Cardiac fibroblast (primary cell): ENCODE results near the gene NELL2.
A peak's percentile ranks its signal among the peaks of the same experiment; 100 is the strongest.

ENCODE experiments used
- DNase-seq, 2 donors: peaks; one replicate each; pipeline versions ENCODE4 v3.0.0 to v3.0.0-alpha.2; 2010; ENCODE audit warnings: low read depth in 2 of 2
- H3K4me3 ChIP-seq, 2 donors: replicated peaks in 1 of 2; 1 replicate in 1 of 2; 2 replicates in 1 of 2; pipeline ENCODE4 v1.5.1; 2011; ENCODE audit warnings: low read depth in 2 of 2, low read length in 2 of 2, mild to moderate bottlenecking in 2 of 2, moderate library complexity in 1 of 2
- TF ChIP-seq, protein P1 (sequence below): IDR thresholded peaks from one replicate; pipeline ENCODE4 v1.5.1; 2011; ENCODE audit warnings: low read depth, mild to moderate bottlenecking, low read length, inconsistent platforms

NELL2 gene

DNA sequence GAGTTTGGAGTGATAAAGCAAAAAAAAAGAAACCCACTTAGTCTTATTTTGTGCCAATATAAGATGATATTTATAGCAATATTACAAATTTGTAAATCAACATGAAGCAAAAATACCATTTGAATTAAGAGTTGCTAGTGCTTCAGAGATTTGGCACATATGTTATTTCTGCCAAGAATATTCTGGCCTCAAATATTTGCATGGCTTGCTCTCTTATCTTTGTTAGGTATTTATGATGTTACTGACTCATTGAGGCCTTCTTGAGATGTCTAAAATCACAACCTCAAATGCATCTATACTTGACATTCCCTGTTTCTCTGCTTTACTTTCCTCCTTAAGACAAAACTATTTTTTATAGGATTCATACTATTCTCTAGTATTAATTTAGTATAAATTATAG, 301.5 kb downstream of the NELL2 start:
- TF ChIP-seq, protein P1, sequence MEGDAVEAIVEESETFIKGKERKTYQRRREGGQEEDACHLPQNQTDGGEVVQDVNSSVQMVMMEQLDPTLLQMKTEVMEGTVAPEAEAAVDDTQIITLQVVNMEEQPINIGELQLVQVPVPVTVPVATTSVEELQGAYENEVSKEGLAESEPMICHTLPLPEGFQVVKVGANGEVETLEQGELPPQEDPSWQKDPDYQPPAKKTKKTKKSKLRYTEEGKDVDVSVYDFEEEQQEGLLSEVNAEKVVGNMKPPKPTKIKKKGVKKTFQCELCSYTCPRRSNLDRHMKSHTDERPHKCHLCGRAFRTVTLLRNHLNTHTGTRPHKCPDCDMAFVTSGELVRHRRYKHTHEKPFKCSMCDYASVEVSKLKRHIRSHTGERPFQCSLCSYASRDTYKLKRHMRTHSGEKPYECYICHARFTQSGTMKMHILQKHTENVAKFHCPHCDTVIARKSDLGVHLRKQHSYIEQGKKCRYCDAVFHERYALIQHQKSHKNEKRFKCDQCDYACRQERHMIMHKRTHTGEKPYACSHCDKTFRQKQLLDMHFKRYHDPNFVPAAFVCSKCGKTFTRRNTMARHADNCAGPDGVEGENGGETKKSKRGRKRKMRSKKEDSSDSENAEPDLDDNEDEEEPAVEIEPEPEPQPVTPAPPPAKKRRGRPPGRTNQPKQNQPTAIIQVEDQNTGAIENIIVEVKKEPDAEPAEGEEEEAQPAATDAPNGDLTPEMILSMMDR, result no peak
- no peak overlapping the region for H3K4me3 ChIP-seq
- DNase-seq, result peak in 1 of 2 donors; percentile 2

DNA sequence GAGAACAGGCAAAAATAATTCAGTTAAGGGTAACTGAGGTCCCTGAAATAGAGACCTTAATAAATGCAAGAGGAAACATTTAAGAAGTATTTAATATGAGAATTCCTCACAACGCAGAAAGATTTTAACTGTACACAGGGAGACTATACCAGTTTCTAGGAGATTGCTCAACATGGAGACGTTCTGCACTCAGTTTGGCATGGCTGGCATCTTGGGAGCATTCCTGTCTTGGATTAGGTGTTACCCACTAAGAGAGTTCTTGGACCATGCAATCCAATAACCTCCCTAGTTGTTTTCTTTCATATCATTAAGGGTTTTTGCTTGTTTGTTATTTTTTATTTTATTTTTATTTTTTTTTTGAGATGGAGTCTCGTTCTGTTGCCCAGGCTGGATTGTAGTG, 302.4 kb downstream of the NELL2 start:
- H3K4me3 ChIP-seq, result no peak overlapping the region
- TF ChIP-seq, protein P1, result no peak
- DNase-seq, result no peak

DNA sequence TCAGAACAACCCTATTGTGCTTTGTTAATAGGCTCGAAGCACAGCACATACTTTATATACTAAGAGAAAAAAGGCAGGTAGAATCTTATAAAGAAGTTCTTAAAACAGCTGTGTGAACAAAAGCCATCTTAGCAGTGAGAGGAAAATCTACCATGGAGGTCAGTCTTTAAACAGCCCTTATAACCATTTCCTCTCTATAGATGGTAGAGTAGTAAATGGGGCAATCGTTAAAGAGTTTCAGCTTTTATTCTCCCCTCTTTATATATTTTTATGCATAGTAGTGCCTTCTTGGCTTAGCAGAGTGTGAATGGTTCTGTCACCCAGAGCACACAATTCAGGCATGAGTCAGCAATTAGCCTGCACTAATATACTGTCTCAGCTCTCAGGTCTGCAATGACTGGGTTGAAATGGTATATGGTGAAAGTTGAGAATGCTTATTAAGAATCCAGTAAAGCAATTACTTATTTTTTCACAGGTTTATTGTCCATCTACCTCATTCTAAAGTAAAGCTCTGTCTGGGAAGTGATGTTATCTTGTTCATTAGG, 305.0 kb downstream of the NELL2 start:
- DNase-seq, result no peak
- H3K4me3 ChIP-seq, result no peak overlapping the region
- TF ChIP-seq, protein P1, result no peak

DNA sequence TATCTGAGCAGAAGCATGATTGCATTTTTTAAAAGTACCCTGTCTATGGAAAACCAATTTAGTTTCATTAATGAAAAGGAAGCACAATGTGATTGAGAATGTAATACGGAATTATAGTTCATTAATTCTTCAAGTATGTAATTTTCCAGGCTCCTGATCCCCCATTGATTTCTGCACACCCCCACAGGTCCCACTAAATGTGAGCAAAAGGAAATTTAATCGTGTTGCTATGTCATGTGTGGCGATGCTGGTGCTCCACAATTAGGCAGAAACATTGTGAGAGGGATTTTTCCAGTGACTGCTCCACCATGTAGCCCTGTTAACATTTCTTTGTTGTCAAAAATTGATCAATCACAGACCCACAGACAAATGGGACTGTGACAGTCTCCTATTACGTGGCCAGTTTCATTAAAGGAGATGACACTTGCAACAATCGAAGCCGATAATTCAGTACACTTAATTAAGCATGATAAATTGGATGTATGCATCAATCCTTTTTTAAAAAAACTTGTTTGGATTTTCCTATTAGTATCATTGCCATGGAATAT, 306.0 kb downstream of the NELL2 start:
- no peak overlapping the region for H3K4me3 ChIP-seq
- no peak for DNase-seq
- TF ChIP-seq, protein P1, result no peak

DNA sequence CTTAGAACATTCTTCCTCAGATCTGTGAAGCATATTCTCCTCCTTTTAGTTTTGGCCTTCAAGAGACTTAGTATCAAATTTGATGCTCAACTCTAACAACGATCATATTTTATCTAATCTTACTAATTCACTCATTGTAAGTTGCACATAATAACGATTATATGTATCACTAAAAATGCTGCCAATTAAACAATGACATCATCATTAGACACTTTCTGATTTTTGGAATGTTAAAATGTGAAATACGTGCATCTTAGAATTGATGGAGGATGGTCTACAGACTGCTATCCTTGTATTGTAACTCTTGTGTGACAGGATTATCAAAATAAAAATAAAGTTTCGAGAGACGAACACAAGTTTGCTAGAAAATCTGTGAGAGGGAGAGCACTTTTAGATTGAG, 311.0 kb downstream of the NELL2 start:
- DNase-seq, result no peak
- no peak overlapping the region for H3K4me3 ChIP-seq
- TF ChIP-seq, protein P1, result no peak

DNA sequence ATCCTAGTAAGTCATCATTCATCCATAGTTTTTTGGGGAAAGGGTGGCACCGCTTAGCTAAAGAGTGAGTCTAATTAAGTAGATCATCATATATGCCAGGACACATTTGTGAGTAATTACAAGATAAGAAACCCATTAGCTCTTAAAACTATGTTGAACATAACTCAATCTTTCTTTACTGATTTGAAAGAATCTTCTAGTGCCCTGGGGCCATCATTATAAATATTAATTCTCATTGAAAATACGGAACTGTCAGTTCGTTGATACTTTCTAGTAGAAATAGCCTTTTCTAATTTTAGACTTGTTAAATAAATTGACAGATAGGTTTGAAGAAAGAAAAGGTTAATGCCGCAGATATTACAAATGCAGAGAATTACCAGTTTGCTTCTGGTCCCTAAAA, 312.6 kb downstream of the NELL2 start:
- no peak for DNase-seq
- no peak overlapping the region for H3K4me3 ChIP-seq

More for the DNA sequence above, 312.6 kb downstream of the NELL2 start:
- TF ChIP-seq, protein P1, result no peak
